Measurements from ENCODE around the gene ADH6. TPM values are rescaled to one million over a fixed set of nuclear protein-coding genes. Genes with fewer than 3 reads are reported as not detected.

Gene ADH6
- total RNA-seq, 2 donors from 2014 or later: 17.6 to 24.5 TPM

- Histone ChIP-seq H3K36me3 (no peaks in the 10 kb centered on the region), H3K27ac (no peak overlapping the region), H3K4me1 (no peaks in the 10 kb centered on the region), H3K4me3 (no peak overlapping the region), H3K9me3 (no peaks in the 10 kb centered on the region), H3K27me3 (no peaks in the 10 kb centered on the region), H3K9ac (ENCODE audit: low read depth in 2 of 2, low read length in 2 of 2) (no peak overlapping the region)
- TF ChIP-seq, protein P1, sequence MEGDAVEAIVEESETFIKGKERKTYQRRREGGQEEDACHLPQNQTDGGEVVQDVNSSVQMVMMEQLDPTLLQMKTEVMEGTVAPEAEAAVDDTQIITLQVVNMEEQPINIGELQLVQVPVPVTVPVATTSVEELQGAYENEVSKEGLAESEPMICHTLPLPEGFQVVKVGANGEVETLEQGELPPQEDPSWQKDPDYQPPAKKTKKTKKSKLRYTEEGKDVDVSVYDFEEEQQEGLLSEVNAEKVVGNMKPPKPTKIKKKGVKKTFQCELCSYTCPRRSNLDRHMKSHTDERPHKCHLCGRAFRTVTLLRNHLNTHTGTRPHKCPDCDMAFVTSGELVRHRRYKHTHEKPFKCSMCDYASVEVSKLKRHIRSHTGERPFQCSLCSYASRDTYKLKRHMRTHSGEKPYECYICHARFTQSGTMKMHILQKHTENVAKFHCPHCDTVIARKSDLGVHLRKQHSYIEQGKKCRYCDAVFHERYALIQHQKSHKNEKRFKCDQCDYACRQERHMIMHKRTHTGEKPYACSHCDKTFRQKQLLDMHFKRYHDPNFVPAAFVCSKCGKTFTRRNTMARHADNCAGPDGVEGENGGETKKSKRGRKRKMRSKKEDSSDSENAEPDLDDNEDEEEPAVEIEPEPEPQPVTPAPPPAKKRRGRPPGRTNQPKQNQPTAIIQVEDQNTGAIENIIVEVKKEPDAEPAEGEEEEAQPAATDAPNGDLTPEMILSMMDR (IDR thresholded peaks at IDR 0.05): no peak
- intact Hi-C loops (cut with DNase I): no loop called here
- no peak for DNase-seq
Measured at GRCh38 chr4:99179178-99179577, 39.9 kb downstream of the ADH6 start.

DNA sequence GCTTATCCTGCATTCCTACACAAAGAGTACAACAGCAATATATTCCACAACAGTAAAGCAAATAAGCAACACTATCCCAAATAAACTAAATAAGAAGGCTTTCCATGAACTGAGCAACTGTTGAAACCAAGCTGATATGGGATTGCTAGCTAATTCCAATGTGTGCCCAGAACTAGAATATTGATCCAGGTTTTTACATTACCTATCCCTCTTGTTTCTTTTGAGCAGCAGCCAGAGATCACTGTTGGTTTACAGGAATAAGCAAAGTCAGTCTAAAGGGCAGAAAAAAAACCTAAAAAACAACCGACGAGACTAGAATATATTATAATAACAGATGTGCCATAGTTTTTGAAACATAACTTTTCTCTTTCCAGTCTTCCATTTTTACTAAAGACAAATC is 52.5 kb downstream of the ADH6 start:
- no peak for DNase-seq
- TF ChIP-seq, protein P1 (IDR thresholded peaks at IDR 0.05): no peak
- intact Hi-C loops (cut with DNase I): no loop called here
- Histone ChIP-seq H3K9ac (ENCODE audit: low read depth in 2 of 2, low read length in 2 of 2) (no peak overlapping the region), H3K36me3 (no peaks in the 10 kb centered on the region), H3K4me1 (no peaks in the 10 kb centered on the region), H3K9me3 (no peaks in the 10 kb centered on the region), H3K27ac (no peak overlapping the region), H3K27me3 (no peaks in the 10 kb centered on the region), H3K4me3 (no peak overlapping the region)

DNA sequence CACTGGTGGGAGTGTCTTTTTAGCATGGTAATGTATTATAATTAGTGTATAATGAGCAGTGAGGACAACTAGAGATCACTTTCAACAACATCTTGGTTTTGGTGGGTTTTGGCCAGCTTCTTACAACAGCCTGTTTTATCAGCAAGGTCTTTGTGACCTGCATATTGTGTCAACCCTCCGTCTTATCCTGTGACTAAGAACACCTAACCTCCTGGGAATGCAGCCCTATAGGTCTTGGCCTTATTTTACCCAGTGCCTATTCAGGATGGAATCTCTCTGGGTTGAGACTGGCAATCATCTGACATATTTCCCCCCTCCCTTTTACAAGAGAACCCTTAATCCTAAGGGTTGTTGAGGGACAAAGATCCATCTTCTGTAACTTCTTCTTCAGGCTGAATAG is 53.1 kb downstream of the ADH6 start:
- H3K36me3 ChIP-seq: no peaks in the 10 kb centered on the region
- no peak overlapping the region for H3K9ac ChIP-seq (ENCODE audit: low read depth in 2 of 2, low read length in 2 of 2)
- no peak for DNase-seq
- H3K9me3 ChIP-seq: no peaks in the 10 kb centered on the region
- no peak overlapping the region for H3K27ac ChIP-seq
- intact Hi-C loops (cut with DNase I): no loop called here
- no peak overlapping the region for H3K4me3 ChIP-seq
- no peaks in the 10 kb centered on the region for H3K27me3 ChIP-seq
- H3K4me1 ChIP-seq: no peaks in the 10 kb centered on the region
- TF ChIP-seq, protein P1 (IDR thresholded peaks at IDR 0.05): no peak

DNA sequence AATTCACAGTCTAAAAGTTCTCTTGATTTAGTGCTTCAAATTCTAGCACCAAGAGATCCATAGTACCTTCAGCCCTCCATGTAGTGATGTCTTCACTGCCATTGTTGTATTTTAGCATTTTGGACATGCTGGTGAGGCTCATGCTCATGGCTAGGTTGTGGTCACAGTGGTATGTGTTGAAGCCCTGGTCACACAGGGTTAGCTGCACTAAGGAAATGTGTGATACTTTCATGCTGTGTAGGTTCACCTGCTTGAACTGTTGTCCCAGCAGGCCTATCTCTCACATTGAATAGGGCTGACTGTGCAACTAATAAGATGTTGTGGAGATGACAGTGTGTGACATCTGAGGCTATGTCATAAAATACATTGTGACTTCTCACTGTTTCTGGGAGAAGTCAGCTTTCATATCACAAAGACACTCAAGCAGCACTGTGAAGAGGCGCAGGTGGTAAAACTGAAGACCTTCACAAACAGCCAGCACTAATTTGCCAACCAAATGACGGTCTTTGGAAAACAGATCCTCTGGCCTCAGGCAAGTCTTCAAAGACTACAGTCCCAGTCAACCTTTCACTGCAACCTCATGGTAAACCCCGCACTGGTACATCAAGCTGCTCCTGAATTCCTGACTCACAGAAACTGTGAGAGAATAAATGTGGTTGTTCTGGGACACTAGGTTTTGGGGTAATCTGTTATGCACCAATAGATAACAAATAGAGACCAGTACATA is 57.5 kb downstream of the ADH6 start:
- Histone ChIP-seq H3K36me3 (no peaks in the 10 kb centered on the region), H3K4me3 (no peak overlapping the region), H3K9me3 (no peaks in the 10 kb centered on the region), H3K4me1 (no peaks in the 10 kb centered on the region), H3K27me3 (no peaks in the 10 kb centered on the region), H3K9ac (ENCODE audit: low read depth in 2 of 2, low read length in 2 of 2) (no peak overlapping the region), H3K27ac (no peak overlapping the region)
- TF ChIP-seq, protein P1 (IDR thresholded peaks at IDR 0.05): no peak
- DNase-seq: no peak
- intact Hi-C loops (cut with DNase I): no loop called here

DNA sequence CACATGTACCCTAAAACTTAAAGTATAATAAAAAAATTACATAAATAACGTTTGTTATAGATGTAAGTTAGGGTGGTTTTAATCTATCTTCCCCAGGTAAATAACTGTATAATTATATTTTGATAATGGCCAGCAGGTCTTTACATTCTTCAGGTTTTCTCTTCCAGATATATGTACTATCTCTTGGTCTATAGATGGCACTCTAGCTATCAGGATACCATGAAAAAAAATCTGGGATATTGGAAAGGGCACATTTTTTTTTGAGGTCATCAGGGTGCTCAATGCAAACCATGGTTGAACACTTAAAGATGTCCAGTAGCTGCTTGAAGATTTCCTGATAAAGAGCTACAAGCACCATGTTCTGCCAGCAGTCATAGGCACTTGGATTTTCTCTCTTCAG is 59.3 kb downstream of the ADH6 start:
- H3K27me3 ChIP-seq: no peaks in the 10 kb centered on the region
- TF ChIP-seq, protein P1 (IDR thresholded peaks at IDR 0.05): no peak
- H3K36me3 ChIP-seq: no peaks in the 10 kb centered on the region
- intact Hi-C loops (cut with DNase I): no loop called here
- no peak overlapping the region for H3K9ac ChIP-seq (ENCODE audit: low read depth in 2 of 2, low read length in 2 of 2)
- no peaks in the 10 kb centered on the region for H3K4me1 ChIP-seq
- no peak overlapping the region for H3K27ac ChIP-seq
- no peak overlapping the region for H3K4me3 ChIP-seq
- no peaks in the 10 kb centered on the region for H3K9me3 ChIP-seq
- no peak for DNase-seq
